Fibroblast of lung (primary cell): Measurements from ENCODE around the gene SYVN1. TPM values are rescaled to one million over a fixed set of nuclear protein-coding genes. Genes with fewer than 3 reads are reported as not detected.

ENCODE experiments used
- DNase-seq, 2 donors: peaks; one replicate each; pipeline versions ENCODE4 v3.0.0 to v3.0.0-alpha.2; 2010; ENCODE audit warnings: low read depth in 2 of 2
- H2AFZ ChIP-seq: 2 replicates; pipeline ENCODE4 v1.5.1; 2012; ENCODE audit warnings: low read length, control low read depth, inconsistent platforms
- H3K27ac ChIP-seq: 2 replicates; pipeline ENCODE4 v1.5.1; 2011; ENCODE audit warnings: low read length, control low read depth; ENCODE audit not compliant: insufficient read depth
- H3K27me3 ChIP-seq: 2 replicates; pipeline ENCODE4 v1.5.1; 2011; ENCODE audit warnings: mild to moderate bottlenecking, low read length; ENCODE audit not compliant: control insufficient read depth, insufficient read depth
- H3K36me3 ChIP-seq: 2 replicates; pipeline ENCODE4 v1.5.1; 2011; ENCODE audit warnings: low read length; ENCODE audit not compliant: control insufficient read depth, insufficient read depth
- H3K4me1 ChIP-seq: 2 replicates; pipeline ENCODE4 v1.5.1; 2011; ENCODE audit warnings: low read length; ENCODE audit not compliant: control insufficient read depth, insufficient read depth; ENCODE audit errors: extremely low read depth
- H3K4me2 ChIP-seq: 2 replicates; pipeline ENCODE4 v1.5.1; 2011; ENCODE audit warnings: low read length, control low read depth; ENCODE audit not compliant: insufficient read depth; ENCODE audit errors: extremely low read depth
- H3K4me3 ChIP-seq, 4 experiments: fragments of 200-600 bp in 1 of 4; sonication (generic) in 1 of 4; replicated peaks in 1 of 4; 2 replicates each; pipeline ENCODE4 v1.5.1; 2011 to 2016; ENCODE audit warnings: low read length in 4 of 4, low read depth in 3 of 4, mild to moderate bottlenecking in 3 of 4, control low read depth in 2 of 4, inconsistent platforms in 1 of 4, mixed read lengths in 1 of 4; ENCODE audit not compliant: insufficient read depth in 1 of 4; ENCODE audit errors: control extremely low read depth in 1 of 4
- H3K79me2 ChIP-seq: 2 replicates; pipeline ENCODE4 v1.5.1; 2012; ENCODE audit warnings: mild to moderate bottlenecking, low read length, inconsistent platforms; ENCODE audit not compliant: control insufficient read depth, insufficient read depth
- H3K9ac ChIP-seq: 2 replicates; pipeline ENCODE4 v1.5.1; 2011; ENCODE audit warnings: mild to moderate bottlenecking, low read length, control low read depth; ENCODE audit not compliant: insufficient read depth
- H3K9me3 ChIP-seq: 2 replicates; pipeline ENCODE4 v1.5.1; 2012; ENCODE audit warnings: low read depth, low read length; ENCODE audit not compliant: control insufficient read depth, insufficient read depth
- H4K20me1 ChIP-seq: 2 replicates; pipeline ENCODE4 v1.5.1; 2011; ENCODE audit warnings: low read length; ENCODE audit not compliant: control insufficient read depth, insufficient read depth; ENCODE audit errors: extremely low read depth
- EZH2 ChIP-seq: IDR thresholded peaks from 2 replicates; pipeline ENCODE4 v1.5.1; 2012; ENCODE audit warnings: low read length, control low read depth, mild to moderate bottlenecking; ENCODE audit errors: missing control alignments
- polyA plus RNA-seq, 2 donors: library from polyadenylated mRNA; depleted of rRNA in 1 of 2; stranded (reverse) in 1 of 2; unstranded in 1 of 2; fragments of >200 nt; gene quantifications; 2 replicates each; pipeline ENCODE4 v1.2.1, GENCODE V29; 2011 to 2012; ENCODE audit warnings: missing spikeins in 1 of 2
- total RNA-seq: library from RNA; depleted of rRNA; stranded (reverse); fragments of >200 nt; gene quantifications from 2 replicates; pipeline ENCODE4 v1.2.1, GENCODE V29; 2014
- TF ChIP-seq, protein P1 (sequence below), 2 donors: IDR thresholded peaks in 1 of 2; conservative IDR thresholded peaks in 1 of 2; 1 replicate in 1 of 2; 2 replicates in 1 of 2; pipeline ENCODE4 v1.5.1; 2011 to 2012; ENCODE audit warnings: low read length in 2 of 2, control low read depth in 1 of 2, inconsistent platforms in 1 of 2, low read depth in 1 of 2, mild to moderate bottlenecking in 1 of 2

The SYVN1 gene
- total and polyA plus RNA-seq, 2 donors (not counting 1 experiment from before 2014, with no cell fraction given): 15.5 to 25.2 TPM

GRCh38 chr11:65133724-65134123, 595 bp downstream of the SYVN1 start:
- Histone ChIP-seq H2AFZ (no peak overlapping the region), H3K9ac (peak overlapping the region; percentile 86)

DNA sequence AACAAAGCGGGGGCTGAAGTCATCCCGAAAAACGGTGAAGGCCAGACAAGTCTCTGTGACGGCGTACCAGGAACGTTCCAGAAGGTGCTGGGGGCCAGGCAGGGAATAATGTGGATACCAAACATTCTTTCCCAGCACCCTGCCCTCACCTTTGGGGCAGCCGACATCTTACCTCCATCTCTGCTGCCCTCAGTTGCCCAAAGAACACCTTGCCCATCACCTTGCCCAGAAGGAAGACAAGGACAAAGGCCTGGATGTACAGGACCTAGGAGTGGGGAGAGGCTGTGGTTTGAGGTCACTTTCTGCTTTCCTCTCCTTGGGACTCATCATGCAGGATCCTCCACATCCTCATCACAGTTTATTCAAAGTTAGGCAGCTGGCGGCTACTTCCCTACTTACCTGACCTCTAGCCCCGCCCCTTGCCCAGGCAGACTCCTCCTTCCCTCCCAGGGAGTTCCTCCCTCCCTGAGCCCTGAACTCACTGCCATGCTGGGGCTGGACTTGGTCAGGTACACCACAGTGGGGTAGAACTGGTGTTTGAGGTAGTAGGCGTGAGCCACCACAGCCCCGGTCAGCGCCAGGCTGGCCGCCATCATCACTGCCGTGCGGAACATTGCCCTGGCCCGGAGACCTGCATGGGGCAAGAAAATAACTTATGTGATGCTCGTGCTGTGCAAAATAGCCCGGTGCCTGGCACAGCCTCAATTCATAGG, 1.2 kb downstream of the SYVN1 start:
- peak overlapping the region; percentile 81 for H3K4me2 ChIP-seq
- TF ChIP-seq, protein P1, sequence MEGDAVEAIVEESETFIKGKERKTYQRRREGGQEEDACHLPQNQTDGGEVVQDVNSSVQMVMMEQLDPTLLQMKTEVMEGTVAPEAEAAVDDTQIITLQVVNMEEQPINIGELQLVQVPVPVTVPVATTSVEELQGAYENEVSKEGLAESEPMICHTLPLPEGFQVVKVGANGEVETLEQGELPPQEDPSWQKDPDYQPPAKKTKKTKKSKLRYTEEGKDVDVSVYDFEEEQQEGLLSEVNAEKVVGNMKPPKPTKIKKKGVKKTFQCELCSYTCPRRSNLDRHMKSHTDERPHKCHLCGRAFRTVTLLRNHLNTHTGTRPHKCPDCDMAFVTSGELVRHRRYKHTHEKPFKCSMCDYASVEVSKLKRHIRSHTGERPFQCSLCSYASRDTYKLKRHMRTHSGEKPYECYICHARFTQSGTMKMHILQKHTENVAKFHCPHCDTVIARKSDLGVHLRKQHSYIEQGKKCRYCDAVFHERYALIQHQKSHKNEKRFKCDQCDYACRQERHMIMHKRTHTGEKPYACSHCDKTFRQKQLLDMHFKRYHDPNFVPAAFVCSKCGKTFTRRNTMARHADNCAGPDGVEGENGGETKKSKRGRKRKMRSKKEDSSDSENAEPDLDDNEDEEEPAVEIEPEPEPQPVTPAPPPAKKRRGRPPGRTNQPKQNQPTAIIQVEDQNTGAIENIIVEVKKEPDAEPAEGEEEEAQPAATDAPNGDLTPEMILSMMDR (conservative IDR thresholded peaks at IDR 0.05 in 1 of 2, IDR thresholded peaks at IDR 0.05 in 1 of 2; ENCODE audit: low read depth in 1 of 2, low read length in 2 of 2): no peak
- TF ChIP-seq EZH2: no peak
- peak overlapping the region; percentile 78 to 95 (median 86) for H3K4me3 ChIP-seq
- H3K9ac ChIP-seq: peak overlapping the region; percentile 86
- peaks cover 10% of the 10 kb centered on the region for H3K4me1 ChIP-seq
- peak overlapping the region; percentile 95 for H3K27ac ChIP-seq
- no peaks in the 10 kb centered on the region for H3K9me3 ChIP-seq
- H3K79me2 ChIP-seq: peaks cover 25% of the 10 kb centered on the region
- no peaks in the 10 kb centered on the region for H3K27me3 ChIP-seq
- H4K20me1 ChIP-seq: no peaks in the 10 kb centered on the region
- no peak for DNase-seq
- no peak overlapping the region for H2AFZ ChIP-seq
- H3K36me3 ChIP-seq: peaks cover 26% of the 10 kb centered on the region

More at GRCh38 chr11:65133724-65134123, 595 bp downstream of the SYVN1 start:
- peaks cover 25% of the 10 kb centered on the region for H3K36me3 ChIP-seq
- no peaks in the 10 kb centered on the region for H3K9me3 ChIP-seq
- TF ChIP-seq EZH2: no peak
- TF ChIP-seq, protein P1 (conservative IDR thresholded peaks at IDR 0.05 in 1 of 2, IDR thresholded peaks at IDR 0.05 in 1 of 2; ENCODE audit: low read depth in 1 of 2, low read length in 2 of 2): no peak
- peak overlapping the region; percentile 95 for H3K27ac ChIP-seq
- peak overlapping the region; percentile 78 to 95 (median 86) for H3K4me3 ChIP-seq
- peak in 1 of 2 donors; percentile 39 for DNase-seq
- H3K79me2 ChIP-seq: peaks cover 25% of the 10 kb centered on the region
- H3K27me3 ChIP-seq: no peaks in the 10 kb centered on the region
- peaks cover 10% of the 10 kb centered on the region for H3K4me1 ChIP-seq
- peak overlapping the region; percentile 81 for H3K4me2 ChIP-seq
- H4K20me1 ChIP-seq: no peaks in the 10 kb centered on the region

DNA sequence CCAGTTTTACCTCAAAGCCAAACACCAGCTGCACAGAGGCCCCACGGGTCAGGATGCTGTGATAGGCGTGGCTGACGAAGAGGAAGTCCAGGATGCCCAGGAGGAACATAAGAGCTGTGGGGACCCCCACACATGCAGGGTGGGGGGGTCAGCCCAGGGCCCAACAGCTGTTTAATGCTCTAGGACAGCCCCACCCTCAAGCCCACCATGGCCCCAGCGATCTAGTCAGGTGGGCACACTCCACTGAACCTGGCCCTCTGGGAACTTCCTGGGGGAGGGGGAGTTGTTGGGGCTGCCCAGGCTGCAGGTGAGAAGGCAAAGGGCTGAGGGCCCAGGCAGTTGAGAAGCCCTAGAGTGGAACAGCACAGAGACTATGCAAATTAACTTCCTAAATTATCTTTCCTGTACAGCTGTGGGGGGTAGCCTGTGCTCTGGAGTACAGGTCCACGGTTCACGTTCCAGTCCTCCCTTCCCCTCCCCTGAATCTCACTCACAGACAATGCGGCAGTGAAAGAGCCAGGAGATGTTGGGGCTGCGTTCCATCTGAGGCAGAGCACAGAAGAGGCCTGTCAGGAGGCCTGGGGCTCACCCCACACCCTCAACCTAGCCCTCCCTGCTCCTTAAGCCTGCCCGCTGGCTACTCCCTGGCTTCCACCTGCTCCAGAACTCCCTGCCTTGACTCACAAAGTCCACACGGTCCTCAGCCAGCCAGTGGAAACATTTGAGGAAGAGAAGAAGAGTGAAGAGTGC, 1.9 kb downstream of the SYVN1 start:
- H3K27me3 ChIP-seq: no peaks in the 10 kb centered on the region
- H3K36me3 ChIP-seq: peaks cover 31% of the 10 kb centered on the region
- no peak for DNase-seq
- no peak overlapping the region for H2AFZ ChIP-seq
- H3K9me3 ChIP-seq: no peaks in the 10 kb centered on the region
- H3K4me3 ChIP-seq: peak overlapping the region in 1 of 4 experiments; percentile 95
- peaks cover 10% of the 10 kb centered on the region for H3K4me1 ChIP-seq
- H4K20me1 ChIP-seq: no peaks in the 10 kb centered on the region
- H3K27ac ChIP-seq: no peak overlapping the region
- H3K4me2 ChIP-seq: peak overlapping the region; percentile 81
- peaks cover 25% of the 10 kb centered on the region for H3K79me2 ChIP-seq
- H3K9ac ChIP-seq: no peak overlapping the region
- TF ChIP-seq EZH2: no peak
- TF ChIP-seq, protein P1 (conservative IDR thresholded peaks at IDR 0.05 in 1 of 2, IDR thresholded peaks at IDR 0.05 in 1 of 2; ENCODE audit: low read depth in 1 of 2, low read length in 2 of 2): no peak
